Measurements from ENCODE around the gene XYLT1.

XYLT1 gene

DNA sequence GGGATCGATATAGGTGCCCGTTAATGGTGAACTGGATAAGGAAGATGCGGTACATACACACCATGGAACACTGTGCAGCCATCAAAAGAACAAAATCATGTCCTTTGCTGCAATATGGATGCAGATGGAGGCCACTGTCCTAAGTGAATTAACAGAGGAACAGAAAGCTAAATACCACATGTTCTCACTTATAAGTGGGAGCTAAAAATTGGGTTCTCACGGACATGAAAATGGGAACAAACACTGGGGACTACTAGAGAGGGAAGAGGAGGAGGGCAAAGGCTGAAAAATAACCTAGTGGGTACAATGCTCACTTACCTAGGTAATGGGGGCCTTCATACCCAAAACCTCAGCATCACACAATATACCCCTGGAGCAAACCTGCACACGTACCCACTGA is 302.6 kb downstream of the XYLT1 start:
- Histone ChIP-seq H3K27me3 (no peaks in the 10 kb centered on the region), H3K27ac (no peak overlapping the region), H3K4me1 (no peaks in the 10 kb centered on the region), H3K36me3 (peaks cover 0 to 8% (median 0%) of the 10 kb centered on the region in 3 donors), H3K4me3 (no peak overlapping the region), H3K9me3 (no peaks in the 10 kb centered on the region)
- intact Hi-C loops (cut with DNase I; ENCODE audit: low total_unique reads) = no loop called here
- no peak for TF ChIP-seq CTCF (IDR thresholded peaks at IDR 0.05)
- DNase-seq = no peak

DNA sequence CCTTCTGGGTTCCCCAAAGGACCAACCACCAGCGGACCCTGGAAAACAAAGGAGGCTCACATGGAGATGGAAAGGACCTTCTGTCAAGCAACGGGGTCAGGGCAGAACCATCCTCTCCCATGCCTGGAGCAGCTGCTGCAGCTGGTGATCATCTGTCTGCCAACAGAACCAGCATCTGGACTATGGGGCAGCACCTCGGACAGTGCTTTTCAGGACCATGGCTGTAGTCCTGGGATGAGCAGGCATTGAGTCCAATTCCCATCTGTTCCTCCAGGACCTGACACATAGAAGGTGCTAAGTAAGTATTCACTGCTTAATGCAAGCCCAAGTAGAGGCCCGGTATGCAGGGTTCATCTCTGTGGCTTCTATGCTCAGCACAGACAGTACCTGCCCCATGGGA is 304.7 kb downstream of the XYLT1 start:
- no peak for TF ChIP-seq CTCF (IDR thresholded peaks at IDR 0.05)
- Histone ChIP-seq H3K36me3 (peaks cover 0 to 8% (median 0%) of the 10 kb centered on the region in 3 donors), H3K27ac (no peak overlapping the region), H3K9me3 (no peaks in the 10 kb centered on the region), H3K4me1 (no peaks in the 10 kb centered on the region), H3K4me3 (no peak overlapping the region), H3K27me3 (no peaks in the 10 kb centered on the region)
- intact Hi-C loops (cut with DNase I; ENCODE audit: low total_unique reads) = no loop called here
- no peak for DNase-seq

- Histone ChIP-seq H3K27ac (no peak overlapping the region), H3K4me1 (no peaks in the 10 kb centered on the region), H3K4me3 (no peak overlapping the region), H3K9me3 (no peaks in the 10 kb centered on the region), H3K36me3 (peaks cover 1 to 13% (median 2%) of the 10 kb centered on the region in 3 donors), H3K27me3 (no peaks in the 10 kb centered on the region)
- no peak for TF ChIP-seq CTCF (IDR thresholded peaks at IDR 0.05)
- DNase-seq = no peak
- intact Hi-C loops (cut with DNase I; ENCODE audit: low total_unique reads) = no loop called here
These were observed 308.2 kb downstream of the XYLT1 start for GRCh38 chr16:17162560-17162959.

- intact Hi-C loops (cut with DNase I; ENCODE audit: low total_unique reads) = no loop called here
- no peaks in the 10 kb centered on the region for H3K4me1 ChIP-seq
- H3K9me3 ChIP-seq = no peaks in the 10 kb centered on the region
- no peak overlapping the region for H3K27ac ChIP-seq
- H3K36me3 ChIP-seq = peaks cover 0 to 13% (median 3%) of the 10 kb centered on the region in 3 donors
- no peaks in the 10 kb centered on the region for H3K27me3 ChIP-seq
- no peak for TF ChIP-seq CTCF (IDR thresholded peaks at IDR 0.05)
- no peak overlapping the region for H3K4me3 ChIP-seq
- no peak for DNase-seq
These were observed 309.8 kb downstream of the XYLT1 start for GRCh38 chr16:17160920-17161431.

DNA sequence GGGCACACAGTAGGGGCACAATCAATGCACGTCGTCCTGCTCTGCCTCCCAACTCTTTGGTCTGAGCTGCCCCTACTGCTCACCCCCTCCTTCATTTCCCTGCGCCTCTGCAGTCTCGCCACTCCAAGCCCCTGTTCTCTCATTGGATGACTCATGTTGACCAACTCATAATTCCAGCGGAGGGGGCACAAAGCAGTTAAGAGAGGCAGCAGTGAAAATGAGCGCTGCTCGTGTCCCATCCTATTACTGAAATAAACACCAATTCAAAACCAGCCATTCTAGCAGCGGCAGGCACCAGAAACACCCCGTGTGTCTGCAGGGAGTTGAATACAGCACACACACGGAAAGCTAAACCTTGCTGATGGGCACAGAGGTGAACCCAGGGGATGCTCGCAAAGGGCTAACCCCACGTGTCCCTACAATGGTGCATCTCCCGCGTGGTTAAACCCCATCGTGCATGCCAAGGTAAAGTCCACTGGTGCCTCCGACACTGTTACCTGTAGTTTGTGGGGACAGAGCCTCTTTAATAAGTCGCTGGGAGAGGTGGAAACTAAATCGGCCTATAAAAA is 310.4 kb downstream of the XYLT1 start:
- intact Hi-C loops (cut with DNase I; ENCODE audit: low total_unique reads) = no loop called here
- Histone ChIP-seq H3K4me1 (no peaks in the 10 kb centered on the region), H3K27me3 (no peaks in the 10 kb centered on the region), H3K9me3 (no peaks in the 10 kb centered on the region), H3K27ac (no peak overlapping the region), H3K4me3 (no peak overlapping the region), H3K36me3 (peaks cover 0 to 13% (median 3%) of the 10 kb centered on the region in 3 donors)
- no peak for TF ChIP-seq CTCF (IDR thresholded peaks at IDR 0.05)
- no peak for DNase-seq

GRCh38 chr16:17159617-17160016 is 311.1 kb downstream of the XYLT1 start:
- intact Hi-C loops (cut with DNase I; ENCODE audit: low total_unique reads) = no loop called here
- Histone ChIP-seq H3K27me3 (no peaks in the 10 kb centered on the region), H3K4me1 (no peaks in the 10 kb centered on the region), H3K27ac (no peak overlapping the region), H3K36me3 (peaks cover 0 to 13% (median 3%) of the 10 kb centered on the region in 3 donors), H3K9me3 (no peaks in the 10 kb centered on the region), H3K4me3 (no peak overlapping the region)
- DNase-seq = no peak
- TF ChIP-seq CTCF (IDR thresholded peaks at IDR 0.05) = no peak

All from tibial artery (tissue), 4 donors.